ENCODE measurements around the gene STYX.

STYX gene

GRCh38 chr14:52802597-52802996, 72.6 kb downstream of the STYX start:
- no peak for DNase-seq (ENCODE audit: extremely low spot score)
- ChIA-PET POLR2A (no interaction called here), CTCF (interaction anchor here (0.6 to 0.7 kb wide), 2 partner anchors 9 to 40 kb away, joined by 3 read pairs; no protein-coding TSS in a partner anchor)
- no peak for TF ChIP-seq ZNF384 (IDR thresholded peaks at IDR 0.05)
- TF ChIP-seq BHLHE40 (IDR thresholded peaks at IDR 0.05; ENCODE audit: borderline replicate concordance): no peak
- TF ChIP-seq FOXK2 (IDR thresholded peaks at IDR 0.05): no peak
- TF ChIP-seq LEF1 (IDR thresholded peaks at IDR 0.05; ENCODE audit: borderline replicate concordance): no peak
- TF ChIP-seq TARDBP (IDR thresholded peaks at IDR 0.05): no peak
- no peak for TF ChIP-seq CTBP1 (IDR thresholded peaks at IDR 0.05; ENCODE audit: borderline replicate concordance)
- TF ChIP-seq SP1 (IDR thresholded peaks at IDR 0.05): no peak
- no peak for TF ChIP-seq NFRKB (IDR thresholded peaks at IDR 0.05)
- no peak for TF ChIP-seq HDGF (IDR thresholded peaks at IDR 0.05; ENCODE audit: borderline replicate concordance)
- no peak for TF ChIP-seq ELF4 (IDR thresholded peaks at IDR 0.05)

- POLR2A ChIA-PET: no interaction called here
- CTCF ChIA-PET: no interaction called here
- no peak for DNase-seq (ENCODE audit: extremely low spot score)
- TF ChIP-seq CTBP1 (IDR thresholded peaks at IDR 0.05; ENCODE audit: borderline replicate concordance) (no peak), ELF4 (IDR thresholded peaks at IDR 0.05) (no peak), BHLHE40 (IDR thresholded peaks at IDR 0.05; ENCODE audit: borderline replicate concordance) (no peak), L3MBTL2 (conservative IDR thresholded peaks at IDR 0.05) (no peak), SP1 (IDR thresholded peaks at IDR 0.05) (no peak), TARDBP (IDR thresholded peaks at IDR 0.05) (no peak), FOXM1 (IDR thresholded peaks at IDR 0.05; ENCODE audit: borderline replicate concordance) (no peak), FOXA1 (IDR thresholded peaks at IDR 0.05) (no peak), PKNOX1 (IDR thresholded peaks at IDR 0.05) (no peak), SUZ12 (IDR thresholded peaks at IDR 0.05) (no peak), LEF1 (IDR thresholded peaks at IDR 0.05; ENCODE audit: borderline replicate concordance) (no peak), NFRKB (IDR thresholded peaks at IDR 0.05) (no peak), ARNT (IDR thresholded peaks at IDR 0.05) (no peak), HDGF (IDR thresholded peaks at IDR 0.05; ENCODE audit: borderline replicate concordance) (no peak), FOXK2 (IDR thresholded peaks at IDR 0.05) (no peak), ZNF384 (IDR thresholded peaks at IDR 0.05) (no peak)
Measured at GRCh38 chr14:52806115-52806514, 76.1 kb downstream of the STYX start.

- TF ChIP-seq HDGF (IDR thresholded peaks at IDR 0.05; ENCODE audit: borderline replicate concordance): no peak
- TF ChIP-seq BHLHE40 (IDR thresholded peaks at IDR 0.05; ENCODE audit: borderline replicate concordance): no peak
- TF ChIP-seq CTBP1 (IDR thresholded peaks at IDR 0.05; ENCODE audit: borderline replicate concordance): no peak
- TF ChIP-seq FOXM1 (IDR thresholded peaks at IDR 0.05; ENCODE audit: borderline replicate concordance): no peak
- TF ChIP-seq LEF1 (IDR thresholded peaks at IDR 0.05; ENCODE audit: borderline replicate concordance): no peak
- TF ChIP-seq SUZ12 (IDR thresholded peaks at IDR 0.05): no peak
- no peak for TF ChIP-seq PKNOX1 (IDR thresholded peaks at IDR 0.05)
- no peak for TF ChIP-seq FOXK2 (IDR thresholded peaks at IDR 0.05)
- TF ChIP-seq L3MBTL2 (conservative IDR thresholded peaks at IDR 0.05): no peak
- TF ChIP-seq ARNT (IDR thresholded peaks at IDR 0.05): no peak
- POLR2A ChIA-PET: no interaction called here
- CTCF ChIA-PET: no interaction called here
Measured at GRCh38 chr14:52808101-52808500, 78.1 kb downstream of the STYX start.

GRCh38 chr14:52821805-52822250, 91.9 kb downstream of the STYX start:
- ChIA-PET CTCF (interaction anchor here (3.0 kb wide), 1 partner anchor 139 kb away, joined by 8 read pairs; no protein-coding TSS in a partner anchor), POLR2A (no interaction called here)
- TF ChIP-seq FOXM1 (IDR thresholded peaks at IDR 0.05; ENCODE audit: borderline replicate concordance) (no peak), CTBP1 (IDR thresholded peaks at IDR 0.05; ENCODE audit: borderline replicate concordance) (no peak), FOXA1 (IDR thresholded peaks at IDR 0.05) (no peak), L3MBTL2 (conservative IDR thresholded peaks at IDR 0.05) (no peak), LEF1 (IDR thresholded peaks at IDR 0.05; ENCODE audit: borderline replicate concordance) (no peak), TARDBP (IDR thresholded peaks at IDR 0.05) (no peak), HDGF (IDR thresholded peaks at IDR 0.05; ENCODE audit: borderline replicate concordance) (no peak), SUZ12 (IDR thresholded peaks at IDR 0.05) (no peak), ELF4 (IDR thresholded peaks at IDR 0.05) (no peak), PKNOX1 (IDR thresholded peaks at IDR 0.05) (no peak), SP1 (IDR thresholded peaks at IDR 0.05) (no peak), BHLHE40 (IDR thresholded peaks at IDR 0.05; ENCODE audit: borderline replicate concordance) (no peak), NFRKB (IDR thresholded peaks at IDR 0.05) (no peak), ARNT (IDR thresholded peaks at IDR 0.05) (no peak)
- DNase-seq (ENCODE audit: extremely low spot score): no peak

More at GRCh38 chr14:52808101-52808500, 78.1 kb downstream of the STYX start:
- DNase-seq (ENCODE audit: extremely low spot score): no peak

- DNase-seq (ENCODE audit: extremely low spot score): no peak
- POLR2A ChIA-PET: no interaction called here
- CTCF ChIA-PET: interaction anchor here (0.8 to 1.2 kb wide), 3 partner anchors 10 to 711 kb away, joined by 3 to 6 read pairs (median 4); no protein-coding TSS in a partner anchor
- no peak for TF ChIP-seq ELF4 (IDR thresholded peaks at IDR 0.05)
- TF ChIP-seq CTBP1 (IDR thresholded peaks at IDR 0.05; ENCODE audit: borderline replicate concordance): no peak
- no peak for TF ChIP-seq PKNOX1 (IDR thresholded peaks at IDR 0.05)
- TF ChIP-seq FOXM1 (IDR thresholded peaks at IDR 0.05; ENCODE audit: borderline replicate concordance): no peak
- no peak for TF ChIP-seq ZNF384 (IDR thresholded peaks at IDR 0.05)
- no peak for TF ChIP-seq L3MBTL2 (conservative IDR thresholded peaks at IDR 0.05)
- TF ChIP-seq ARNT (IDR thresholded peaks at IDR 0.05): no peak
- TF ChIP-seq HDGF (IDR thresholded peaks at IDR 0.05; ENCODE audit: borderline replicate concordance): no peak
- no peak for TF ChIP-seq NFRKB (IDR thresholded peaks at IDR 0.05)
- no peak for TF ChIP-seq FOXK2 (IDR thresholded peaks at IDR 0.05)
- TF ChIP-seq SUZ12 (IDR thresholded peaks at IDR 0.05): no peak
- no peak for TF ChIP-seq FOXA1 (IDR thresholded peaks at IDR 0.05)
- no peak for TF ChIP-seq BHLHE40 (IDR thresholded peaks at IDR 0.05; ENCODE audit: borderline replicate concordance)
- no peak for TF ChIP-seq SP1 (IDR thresholded peaks at IDR 0.05)
- TF ChIP-seq TARDBP (IDR thresholded peaks at IDR 0.05): no peak
- TF ChIP-seq LEF1 (IDR thresholded peaks at IDR 0.05; ENCODE audit: borderline replicate concordance): no peak
Measured at GRCh38 chr14:52824462-52824861, 94.5 kb downstream of the STYX start.

Measured in HEK293T (cell line).